GM12891 (cell line): ENCODE data around the gene CHRNB1.
"Not testable (repeated sequence)": the region's sequence is repeated elsewhere in the genome, so short reads cannot be mapped to it uniquely, and the experiment has no call there.

Source experiments
- POLR2A ChIP-seq: IDR thresholded peaks from 2 replicates; pipeline ENCODE4 v1.6.1; 2011; ENCODE audit warnings: low read depth, low read length, control low read depth
- POLR2AphosphoS5 ChIP-seq: IDR thresholded peaks from 2 replicates; pipeline ENCODE4 v1.6.1; 2011; ENCODE audit warnings: low read depth, low read length, control low read depth

DNA sequence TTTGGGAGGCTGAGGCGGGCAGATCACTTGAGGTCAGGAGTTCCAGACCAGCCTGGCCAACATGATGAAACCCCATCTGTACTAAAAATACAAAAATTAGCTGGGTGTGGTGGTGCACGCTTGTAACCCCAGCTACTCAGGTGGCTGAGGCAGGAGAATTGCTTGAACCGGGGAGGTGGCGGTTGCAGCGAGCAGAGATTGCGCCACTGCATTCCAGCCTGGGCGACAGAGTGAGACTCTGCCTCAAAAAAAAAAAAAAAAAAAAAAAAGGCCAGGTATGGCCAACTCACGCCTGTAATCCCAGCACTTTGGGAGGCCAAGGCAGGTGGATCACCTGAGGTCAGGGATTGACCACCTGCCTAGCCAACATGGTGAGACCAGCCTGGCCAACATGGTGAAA, 29.9 kb downstream of the CHRNB1 start:
- not testable (repeated sequence) for TF ChIP-seq POLR2A, POLR2AphosphoS5
